Effector CD4-positive, alpha-beta T cell (primary cell): ENCODE results near the gene DEUP1. TPM values are rescaled to one million over a fixed set of nuclear protein-coding genes. Genes with fewer than 3 reads are reported as not detected.
"Not testable (repeated sequence)": the region's sequence is repeated elsewhere in the genome, so short reads cannot be mapped to it uniquely, and the experiment has no call there.

Source experiments
- DNase-seq: peaks from one replicate; pipeline ENCODE4 v3.0.0-alpha.2; 2020
- total RNA-seq: gene quantifications from one replicate; lab custom pipeline; 2026; lab: John Stamatoyannopoulos, UW

DEUP1 gene
- not detected for total RNA-seq

GRCh38 chr11:93330446-93330984 lies at the start of gene DEUP1:
DEUP1 (plus strand) TSS chr11:93330742; CDS start chr11:93332260, 1,518 bp downstream.
- DNase-seq = no peak

- DNase-seq = no peak
Observed at GRCh38 chr11:93285430-93285829, 45.1 kb upstream of the DEUP1 start.

GRCh38 chr11:93287434-93287833 lies 43.1 kb upstream of the DEUP1 start:
- no peak for DNase-seq

GRCh38 chr11:93288079-93288478 lies 42.5 kb upstream of the DEUP1 start:
- DNase-seq = no peak

- no peak for DNase-seq
Observed at GRCh38 chr11:93288767-93289166, 41.8 kb upstream of the DEUP1 start.

GRCh38 chr11:93289782-93290463 lies 40.6 kb upstream of the DEUP1 start:
- DNase-seq = no peak

- no peak for DNase-seq
Observed at GRCh38 chr11:93291110-93291509, 39.4 kb upstream of the DEUP1 start.

GRCh38 chr11:93291898-93292297 lies 38.6 kb upstream of the DEUP1 start:
- no peak for DNase-seq

- no peak for DNase-seq
Observed at GRCh38 chr11:93295921-93296575, 34.5 kb upstream of the DEUP1 start.

GRCh38 chr11:93303689-93304088 lies 26.9 kb upstream of the DEUP1 start:
- no peak for DNase-seq

GRCh38 chr11:93314399-93314798 lies 16.1 kb upstream of the DEUP1 start:
- not testable (repeated sequence) for DNase-seq

GRCh38 chr11:93319224-93319839 lies 11.2 kb upstream of the DEUP1 start:
- no peak for DNase-seq

- DNase-seq = no peak
Observed at GRCh38 chr11:93320230-93320629, 10.3 kb upstream of the DEUP1 start.

GRCh38 chr11:93322207-93322606 lies 8.3 kb upstream of the DEUP1 start:
- DNase-seq = no peak

GRCh38 chr11:93323747-93324146 lies 6.8 kb upstream of the DEUP1 start:
- no peak for DNase-seq

- DNase-seq = no peak
Observed at GRCh38 chr11:93324500-93324899, 6.0 kb upstream of the DEUP1 start.

GRCh38 chr11:93326681-93327080 lies 3.9 kb upstream of the DEUP1 start:
- no peak for DNase-seq

- DNase-seq = no peak
Observed at GRCh38 chr11:93329936-93330445, 551 bp upstream of the DEUP1 start.

GRCh38 chr11:93340223-93340622 lies 9.7 kb downstream of the DEUP1 start:
- DNase-seq = no peak

GRCh38 chr11:93344855-93345333 lies 14.4 kb downstream of the DEUP1 start:
- DNase-seq = no peak

- DNase-seq = no peak
Observed at GRCh38 chr11:93348930-93349329, 18.4 kb downstream of the DEUP1 start.

- no peak for DNase-seq
Observed at GRCh38 chr11:93350835-93351234, 20.3 kb downstream of the DEUP1 start.

GRCh38 chr11:93359396-93359795 lies 28.9 kb downstream of the DEUP1 start:
- no peak for DNase-seq
